T-helper 1 cell treated with Interleukin-12 subunit alpha and Interleukin-12 subunit beta and Interleukin-4 antibody, amounts not matched to agents 30 μg/mL and 1 μg/mL, for 36 hours (primary cell): ENCODE data around the gene FGGY.
"Not testable (repeated sequence)": the region's sequence is repeated elsewhere in the genome, so short reads cannot be mapped to it uniquely, and the experiment has no call there.

ENCODE experiments used
- H3K27ac Mint-ChIP-seq: one replicate; pipeline ENCODE4 v1.8.0; 2021; ENCODE audit warnings: mild to moderate bottlenecking, mixed read lengths
- H3K27me3 Mint-ChIP-seq: one replicate; pipeline ENCODE4 v1.8.0; 2021; ENCODE audit warnings: low read depth, mixed read lengths
- H3K36me3 Mint-ChIP-seq: one replicate; pipeline ENCODE4 v1.8.0; 2021; ENCODE audit warnings: low read depth, mixed read lengths
- H3K4me1 Mint-ChIP-seq: one replicate; pipeline ENCODE4 v1.8.0; 2021; ENCODE audit warnings: low read depth, mixed read lengths
- H3K4me3 Mint-ChIP-seq: one replicate; pipeline ENCODE4 v1.8.0; 2021; ENCODE audit warnings: mild to moderate bottlenecking, moderate library complexity, mixed read lengths
- H3K9me3 Mint-ChIP-seq: one replicate; pipeline ENCODE4 v1.8.0; 2021; ENCODE audit warnings: mixed read lengths

Gene FGGY

GRCh38 chr1:59564192-59564891 lies 267.4 kb downstream of the FGGY start:
- Mint-ChIP-seq H3K4me1 (peaks cover 15% of the 10 kb centered on the region), H3K27ac (no peak overlapping the region), H3K27me3 (no peaks in the 10 kb centered on the region), H3K9me3 (no peaks in the 10 kb centered on the region), H3K36me3 (peaks cover 12% of the 10 kb centered on the region), H3K4me3 (no peak overlapping the region)

- Mint-ChIP-seq H3K4me3 (no peak overlapping the region), H3K27ac (no peak overlapping the region), H3K9me3 (no peaks in the 10 kb centered on the region), H3K36me3 (peaks cover 5% of the 10 kb centered on the region), H3K27me3 (no peaks in the 10 kb centered on the region), H3K4me1 (peaks cover 24% of the 10 kb centered on the region)
These were observed 268.9 kb downstream of the FGGY start for GRCh38 chr1:59565611-59566410.

GRCh38 chr1:59568158-59568935 lies 271.5 kb downstream of the FGGY start:
- Mint-ChIP-seq H3K27me3 (no peaks in the 10 kb centered on the region), H3K27ac (no peak overlapping the region)

GRCh38 chr1:59569198-59569597 lies 272.3 kb downstream of the FGGY start:
- H3K36me3 Mint-ChIP-seq, result peaks cover 2% of the 10 kb centered on the region
- H3K27ac Mint-ChIP-seq, result no peak overlapping the region
- H3K27me3 Mint-ChIP-seq, result no peaks in the 10 kb centered on the region
- H3K4me1 Mint-ChIP-seq, result peaks cover 44% of the 10 kb centered on the region
- no peak overlapping the region for H3K4me3 Mint-ChIP-seq
- H3K9me3 Mint-ChIP-seq, result peaks cover 6% of the 10 kb centered on the region

More at GRCh38 chr1:59568158-59568935, 271.5 kb downstream of the FGGY start:
- Mint-ChIP-seq H3K4me3 (no peak overlapping the region), H3K9me3 (no peaks in the 10 kb centered on the region), H3K36me3 (peaks cover 2% of the 10 kb centered on the region), H3K4me1 (peaks cover 44% of the 10 kb centered on the region)

GRCh38 chr1:59570524-59570923 lies 273.6 kb downstream of the FGGY start:
- Mint-ChIP-seq H3K36me3 (peaks cover 2% of the 10 kb centered on the region), H3K4me1 (peaks cover 44% of the 10 kb centered on the region), H3K9me3 (peaks cover 7% of the 10 kb centered on the region), H3K4me3 (peak overlapping the region; percentile 48), H3K27me3 (no peaks in the 10 kb centered on the region), H3K27ac (no peak overlapping the region)

- Mint-ChIP-seq H3K36me3 (peaks cover 4% of the 10 kb centered on the region), H3K4me3 (no peak overlapping the region), H3K27ac (no peak overlapping the region), H3K9me3 (peaks cover 12% of the 10 kb centered on the region), H3K27me3 (peaks cover 5% of the 10 kb centered on the region), H3K4me1 (peaks cover 34% of the 10 kb centered on the region)
These were observed 277.2 kb downstream of the FGGY start for GRCh38 chr1:59574085-59574484.

- H3K4me1 Mint-ChIP-seq, result peaks cover 2% of the 10 kb centered on the region
- peaks cover 12% of the 10 kb centered on the region for H3K9me3 Mint-ChIP-seq
- H3K27me3 Mint-ChIP-seq, result peaks cover 5% of the 10 kb centered on the region
- no peak overlapping the region for H3K27ac Mint-ChIP-seq
- H3K36me3 Mint-ChIP-seq, result peaks cover 4% of the 10 kb centered on the region
- no peak overlapping the region for H3K4me3 Mint-ChIP-seq
These were observed 280.9 kb downstream of the FGGY start for GRCh38 chr1:59577774-59578173.

- no peak overlapping the region for H3K27ac Mint-ChIP-seq
These were observed 282.3 kb downstream of the FGGY start for GRCh38 chr1:59579222-59579621.

GRCh38 chr1:59580257-59580656 lies 283.4 kb downstream of the FGGY start:
- Mint-ChIP-seq H3K27me3 (peaks cover 5% of the 10 kb centered on the region), H3K4me1 (no peaks in the 10 kb centered on the region), H3K9me3 (peaks cover 5% of the 10 kb centered on the region), H3K36me3 (peaks cover 3% of the 10 kb centered on the region), H3K27ac (no peak overlapping the region), H3K4me3 (no peak overlapping the region)

More at GRCh38 chr1:59579222-59579621, 282.3 kb downstream of the FGGY start:
- peaks cover 5% of the 10 kb centered on the region for H3K27me3 Mint-ChIP-seq
- H3K4me3 Mint-ChIP-seq, result no peak overlapping the region
- peaks cover 1% of the 10 kb centered on the region for H3K36me3 Mint-ChIP-seq
- no peaks in the 10 kb centered on the region for H3K4me1 Mint-ChIP-seq
- H3K9me3 Mint-ChIP-seq, result peaks cover 6% of the 10 kb centered on the region

- not testable (repeated sequence) for H3K4me3 Mint-ChIP-seq, H3K36me3 Mint-ChIP-seq, H3K27ac Mint-ChIP-seq, H3K9me3 Mint-ChIP-seq, H3K27me3 Mint-ChIP-seq, H3K4me1 Mint-ChIP-seq
These were observed 295.5 kb downstream of the FGGY start for GRCh38 chr1:59592410-59592809.

GRCh38 chr1:59592924-59593323 lies 296.0 kb downstream of the FGGY start:
- H3K9me3 Mint-ChIP-seq, result peaks cover 2% of the 10 kb centered on the region
- H3K4me3 Mint-ChIP-seq, result no peak overlapping the region
- no peaks in the 10 kb centered on the region for H3K4me1 Mint-ChIP-seq
- no peaks in the 10 kb centered on the region for H3K36me3 Mint-ChIP-seq
- H3K27ac Mint-ChIP-seq, result no peak overlapping the region
- no peaks in the 10 kb centered on the region for H3K27me3 Mint-ChIP-seq

- Mint-ChIP-seq H3K4me3 (no peak overlapping the region), H3K27ac (no peak overlapping the region), H3K9me3 (no peaks in the 10 kb centered on the region), H3K36me3 (no peaks in the 10 kb centered on the region), H3K4me1 (no peaks in the 10 kb centered on the region), H3K27me3 (no peaks in the 10 kb centered on the region)
These were observed 297.2 kb downstream of the FGGY start for GRCh38 chr1:59593798-59594790.

- Mint-ChIP-seq H3K36me3 (no peaks in the 10 kb centered on the region), H3K4me3 (no peak overlapping the region), H3K27ac (no peak overlapping the region), H3K27me3 (no peaks in the 10 kb centered on the region), H3K9me3 (no peaks in the 10 kb centered on the region), H3K4me1 (no peaks in the 10 kb centered on the region)
These were observed 298.9 kb downstream of the FGGY start for GRCh38 chr1:59595774-59596173.

- Mint-ChIP-seq H3K27me3 (no peaks in the 10 kb centered on the region), H3K4me3 (no peak overlapping the region), H3K4me1 (no peaks in the 10 kb centered on the region), H3K9me3 (no peaks in the 10 kb centered on the region), H3K36me3 (no peaks in the 10 kb centered on the region), H3K27ac (no peak overlapping the region)
These were observed 299.5 kb downstream of the FGGY start for GRCh38 chr1:59596432-59596831.
